Fibroblast of lung (primary cell): ENCODE measurements around the gene CYTH4. TPM values are rescaled to one million over a fixed set of nuclear protein-coding genes. Genes with fewer than 3 reads are reported as not detected.
A peak's percentile ranks its signal among the peaks of the same experiment; 100 is the strongest.

Experiments used
- DNase-seq, 2 donors: peaks; one replicate each; pipeline versions ENCODE4 v3.0.0 to v3.0.0-alpha.2; 2010; ENCODE audit warnings: low read depth in 2 of 2
- H2AFZ ChIP-seq: 2 replicates; pipeline ENCODE4 v1.5.1; 2012; ENCODE audit warnings: low read length, control low read depth, inconsistent platforms
- H3K27ac ChIP-seq: 2 replicates; pipeline ENCODE4 v1.5.1; 2011; ENCODE audit warnings: low read length, control low read depth; ENCODE audit not compliant: insufficient read depth
- H3K27me3 ChIP-seq: 2 replicates; pipeline ENCODE4 v1.5.1; 2011; ENCODE audit warnings: mild to moderate bottlenecking, low read length; ENCODE audit not compliant: control insufficient read depth, insufficient read depth
- H3K36me3 ChIP-seq: 2 replicates; pipeline ENCODE4 v1.5.1; 2011; ENCODE audit warnings: low read length; ENCODE audit not compliant: control insufficient read depth, insufficient read depth
- H3K4me1 ChIP-seq: 2 replicates; pipeline ENCODE4 v1.5.1; 2011; ENCODE audit warnings: low read length; ENCODE audit not compliant: control insufficient read depth, insufficient read depth; ENCODE audit errors: extremely low read depth
- H3K4me2 ChIP-seq: 2 replicates; pipeline ENCODE4 v1.5.1; 2011; ENCODE audit warnings: low read length, control low read depth; ENCODE audit not compliant: insufficient read depth; ENCODE audit errors: extremely low read depth
- H3K4me3 ChIP-seq, 4 experiments: fragments of 200-600 bp in 1 of 4; sonication (generic) in 1 of 4; replicated peaks in 1 of 4; 2 replicates each; pipeline ENCODE4 v1.5.1; 2011 to 2016; ENCODE audit warnings: low read length in 4 of 4, low read depth in 3 of 4, mild to moderate bottlenecking in 3 of 4, control low read depth in 2 of 4, inconsistent platforms in 1 of 4, mixed read lengths in 1 of 4; ENCODE audit not compliant: insufficient read depth in 1 of 4; ENCODE audit errors: control extremely low read depth in 1 of 4
- H3K79me2 ChIP-seq: 2 replicates; pipeline ENCODE4 v1.5.1; 2012; ENCODE audit warnings: mild to moderate bottlenecking, low read length, inconsistent platforms; ENCODE audit not compliant: control insufficient read depth, insufficient read depth
- H3K9ac ChIP-seq: 2 replicates; pipeline ENCODE4 v1.5.1; 2011; ENCODE audit warnings: mild to moderate bottlenecking, low read length, control low read depth; ENCODE audit not compliant: insufficient read depth
- H3K9me3 ChIP-seq: 2 replicates; pipeline ENCODE4 v1.5.1; 2012; ENCODE audit warnings: low read depth, low read length; ENCODE audit not compliant: control insufficient read depth, insufficient read depth
- H4K20me1 ChIP-seq: 2 replicates; pipeline ENCODE4 v1.5.1; 2011; ENCODE audit warnings: low read length; ENCODE audit not compliant: control insufficient read depth, insufficient read depth; ENCODE audit errors: extremely low read depth
- CTCF ChIP-seq, 2 donors: IDR thresholded peaks in 1 of 2; conservative IDR thresholded peaks in 1 of 2; 1 replicate in 1 of 2; 2 replicates in 1 of 2; pipeline ENCODE4 v1.5.1; 2011 to 2012; ENCODE audit warnings: low read length in 2 of 2, control low read depth in 1 of 2, inconsistent platforms in 1 of 2, low read depth in 1 of 2, mild to moderate bottlenecking in 1 of 2
- EZH2 ChIP-seq: IDR thresholded peaks from 2 replicates; pipeline ENCODE4 v1.5.1; 2012; ENCODE audit warnings: low read length, control low read depth, mild to moderate bottlenecking; ENCODE audit errors: missing control alignments
- polyA plus RNA-seq, 2 donors: library from polyadenylated mRNA; depleted of rRNA in 1 of 2; stranded (reverse) in 1 of 2; unstranded in 1 of 2; fragments of >200 nt; gene quantifications; 2 replicates each; pipeline ENCODE4 v1.2.1, GENCODE V29; 2011 to 2012; ENCODE audit warnings: missing spikeins in 1 of 2
- total RNA-seq: library from RNA; depleted of rRNA; stranded (reverse); fragments of >200 nt; gene quantifications from 2 replicates; pipeline ENCODE4 v1.2.1, GENCODE V29; 2014

Gene CYTH4
- total and polyA plus RNA-seq, 2 donors (not counting 1 experiment from before 2014, with no cell fraction given), result under 0.01 TPM; not detected in 1

DNA sequence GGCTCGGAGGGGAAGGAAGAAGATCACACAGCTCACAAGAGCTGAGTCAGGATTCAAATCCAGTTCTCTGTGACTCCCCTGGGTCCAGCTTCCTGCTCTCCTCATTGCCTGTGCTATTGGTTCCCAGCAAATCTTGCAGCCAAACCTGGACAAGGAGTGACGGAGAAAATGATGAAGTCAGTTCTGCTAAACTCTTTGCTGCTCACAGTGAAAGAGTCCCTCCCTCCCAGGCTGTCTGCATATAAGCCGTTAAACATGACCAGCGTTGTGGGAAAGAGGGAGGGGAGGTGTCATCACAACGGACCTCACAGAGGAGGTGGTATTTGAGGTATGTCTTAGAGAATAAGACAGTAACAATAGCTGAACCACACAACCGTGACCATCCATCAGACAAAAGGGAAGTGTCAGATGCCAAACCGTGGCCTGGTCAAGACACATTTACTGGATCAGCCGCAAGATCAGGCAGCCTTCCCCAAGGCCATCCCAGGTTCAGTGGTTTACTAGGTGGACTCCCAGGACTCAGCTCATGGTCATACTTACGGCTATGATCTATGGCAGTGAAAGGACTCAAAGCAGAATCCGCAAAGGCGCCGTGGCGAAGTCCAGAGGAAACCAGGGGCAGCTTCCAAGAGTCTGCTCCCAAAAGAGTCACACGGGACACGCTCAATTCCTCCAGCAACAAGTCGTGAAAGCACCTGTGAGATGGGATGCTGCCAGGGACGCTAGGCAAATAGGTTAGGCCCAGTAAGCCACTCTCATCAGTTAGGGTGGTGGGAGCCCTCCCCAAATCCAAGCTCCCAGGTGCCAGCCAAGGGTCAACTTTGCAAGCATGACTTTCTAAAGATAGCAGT is 2.8 kb upstream of the CYTH4 start:
- no peak overlapping the region for H3K27ac ChIP-seq
- H3K9ac ChIP-seq, result no peak overlapping the region
- H3K4me3 ChIP-seq, result no peak overlapping the region
- DNase-seq, result peak in 1 of 2 donors; percentile 81
- no peak overlapping the region for H2AFZ ChIP-seq
- no peaks in the 10 kb centered on the region for H3K9me3 ChIP-seq
- no peaks in the 10 kb centered on the region for H3K4me1 ChIP-seq
- no peak for TF ChIP-seq CTCF (conservative IDR thresholded peaks at IDR 0.05 in 1 of 2, IDR thresholded peaks at IDR 0.05 in 1 of 2; ENCODE audit: low read depth in 1 of 2, low read length in 2 of 2)
- no peak for TF ChIP-seq EZH2
- H3K4me2 ChIP-seq, result no peak overlapping the region
- no peaks in the 10 kb centered on the region for H3K79me2 ChIP-seq
- no peaks in the 10 kb centered on the region for H4K20me1 ChIP-seq
- no peaks in the 10 kb centered on the region for H3K36me3 ChIP-seq
- H3K27me3 ChIP-seq, result peaks cover 4% of the 10 kb centered on the region

- Histone ChIP-seq H4K20me1 (no peaks in the 10 kb centered on the region), H3K27ac (no peak overlapping the region), H3K4me2 (no peak overlapping the region), H3K9ac (no peak overlapping the region), H3K79me2 (no peaks in the 10 kb centered on the region), H2AFZ (no peak overlapping the region), H3K9me3 (no peaks in the 10 kb centered on the region), H3K27me3 (peaks cover 2% of the 10 kb centered on the region), H3K36me3 (no peaks in the 10 kb centered on the region), H3K4me3 (no peak overlapping the region), H3K4me1 (no peaks in the 10 kb centered on the region)
- no peak for DNase-seq
- no peak for TF ChIP-seq EZH2
- TF ChIP-seq CTCF (conservative IDR thresholded peaks at IDR 0.05 in 1 of 2, IDR thresholded peaks at IDR 0.05 in 1 of 2; ENCODE audit: low read depth in 1 of 2, low read length in 2 of 2), result no peak
Measured at GRCh38 chr22:37280718-37281117, 1.6 kb upstream of the CYTH4 start.

GRCh38 chr22:37281195-37281594 is 1.1 kb upstream of the CYTH4 start:
- Histone ChIP-seq H3K4me2 (no peak overlapping the region), H3K4me1 (no peaks in the 10 kb centered on the region), H3K9me3 (no peaks in the 10 kb centered on the region), H3K27me3 (peaks cover 2% of the 10 kb centered on the region), H3K9ac (no peak overlapping the region), H3K4me3 (no peak overlapping the region), H4K20me1 (no peaks in the 10 kb centered on the region), H3K79me2 (no peaks in the 10 kb centered on the region), H3K27ac (no peak overlapping the region), H2AFZ (no peak overlapping the region), H3K36me3 (no peaks in the 10 kb centered on the region)
- no peak for DNase-seq
- TF ChIP-seq EZH2 (no peak), CTCF (conservative IDR thresholded peaks at IDR 0.05 in 1 of 2, IDR thresholded peaks at IDR 0.05 in 1 of 2; ENCODE audit: low read depth in 1 of 2, low read length in 2 of 2) (no peak)
